Measurements from ENCODE around the gene WDR64.

GRCh38 chr1:241701483-241702295, 49.6 kb downstream of the WDR64 start:
- TF ChIP-seq CTCF (IDR thresholded peaks at IDR 0.05; ENCODE audit: low read depth, low read length, missing input control), result no peak
- no peak for TF ChIP-seq MAX (IDR thresholded peaks at IDR 0.05)
- no peak for TF ChIP-seq TAF1 (conservative IDR thresholded peaks at IDR 0.05)
- no peak for TF ChIP-seq ZBTB33 (IDR thresholded peaks at IDR 0.05)
- no peak for TF ChIP-seq JUND (IDR thresholded peaks at IDR 0.05)
- TF ChIP-seq SP1 (IDR thresholded peaks at IDR 0.05), result no peak
- TF ChIP-seq REST (IDR thresholded peaks at IDR 0.05), result no peak

Data from liver (tissue), 3 donors.